ENCODE measurements around the gene TMPRSS11D. TPM values are rescaled to one million over a fixed set of nuclear protein-coding genes. Genes with fewer than 3 reads are reported as not detected.
A peak's percentile ranks its signal among the peaks of the same experiment; 100 is the strongest.

Gene TMPRSS11D
- total and polyA plus RNA-seq, 2 of the 8 experiments (the other 6 are each of a cell fraction or from before 2014, with no cell fraction given) = not detected

DNA sequence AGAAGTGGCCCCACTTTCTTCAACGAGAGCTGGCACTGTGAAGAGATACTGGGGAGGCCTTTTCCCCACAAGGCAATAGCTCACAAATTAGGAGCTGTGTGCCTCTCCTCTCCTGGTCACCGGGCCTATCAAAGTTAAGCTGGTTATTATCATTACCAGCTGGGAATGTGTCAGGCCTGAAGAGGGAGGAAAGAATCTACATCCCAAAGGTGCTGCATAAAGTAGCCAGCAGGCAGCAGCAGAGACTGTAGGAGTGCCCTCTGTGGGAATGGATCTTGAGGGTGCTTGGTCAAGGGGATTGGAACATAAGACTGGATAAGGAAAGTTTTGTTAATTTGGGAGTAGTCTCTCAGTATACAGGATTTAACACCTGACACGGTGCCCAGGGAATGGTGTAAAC, 9.1 kb upstream of the TMPRSS11D start:
- no peak overlapping the region for H3K4ac ChIP-seq (replicated peaks; ENCODE audit: insufficient read length, low read depth, low read length)
- no peak for DNase-seq (ENCODE audit: low read depth in 1 of 2, low spot score in 2 of 2)
- no peak overlapping the region for H3K4me3 ChIP-seq (ENCODE audit: extremely low read depth in 1 of 4, insufficient read depth in 2 of 4, low read depth in 3 of 4, low read length in 4 of 4)
- TF ChIP-seq TEAD4 (IDR thresholded peaks at IDR 0.05; ENCODE audit: low read depth, low read length) (peak; percentile 58; the same call in 1 of the 2 replicates), RAD21 (IDR thresholded peaks at IDR 0.05 in 1 of 2, conservative IDR thresholded peaks at IDR 0.05 in 1 of 2; ENCODE audit: low read depth in 2 of 2, low read length in 2 of 2) (peak; percentile 68 to 80), CHD1 (IDR thresholded peaks at IDR 0.05; ENCODE audit: low read depth, low read length) (no peak), SIN3A (conservative IDR thresholded peaks at IDR 0.05 in 1 of 2, IDR thresholded peaks at IDR 0.05 in 1 of 2; ENCODE audit: low read depth in 1 of 2, low read length in 2 of 2) (peak in 1 of 2 experiments; percentile 67; a peak in 1 of 4 replicates)
- TF ChIP-seq, protein P1, sequence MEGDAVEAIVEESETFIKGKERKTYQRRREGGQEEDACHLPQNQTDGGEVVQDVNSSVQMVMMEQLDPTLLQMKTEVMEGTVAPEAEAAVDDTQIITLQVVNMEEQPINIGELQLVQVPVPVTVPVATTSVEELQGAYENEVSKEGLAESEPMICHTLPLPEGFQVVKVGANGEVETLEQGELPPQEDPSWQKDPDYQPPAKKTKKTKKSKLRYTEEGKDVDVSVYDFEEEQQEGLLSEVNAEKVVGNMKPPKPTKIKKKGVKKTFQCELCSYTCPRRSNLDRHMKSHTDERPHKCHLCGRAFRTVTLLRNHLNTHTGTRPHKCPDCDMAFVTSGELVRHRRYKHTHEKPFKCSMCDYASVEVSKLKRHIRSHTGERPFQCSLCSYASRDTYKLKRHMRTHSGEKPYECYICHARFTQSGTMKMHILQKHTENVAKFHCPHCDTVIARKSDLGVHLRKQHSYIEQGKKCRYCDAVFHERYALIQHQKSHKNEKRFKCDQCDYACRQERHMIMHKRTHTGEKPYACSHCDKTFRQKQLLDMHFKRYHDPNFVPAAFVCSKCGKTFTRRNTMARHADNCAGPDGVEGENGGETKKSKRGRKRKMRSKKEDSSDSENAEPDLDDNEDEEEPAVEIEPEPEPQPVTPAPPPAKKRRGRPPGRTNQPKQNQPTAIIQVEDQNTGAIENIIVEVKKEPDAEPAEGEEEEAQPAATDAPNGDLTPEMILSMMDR (IDR thresholded peaks at IDR 0.05; ENCODE audit: control extremely low read depth in 1 of 3, insufficient read depth in 1 of 3, low read depth in 1 of 3, low read length in 3 of 3) = peak; percentile 38 to 66 (median 64)
- H3K79me2 ChIP-seq (ENCODE audit: control insufficient read depth in 1 of 2, insufficient read depth in 2 of 2, low read length in 2 of 2) = no peaks in the 10 kb centered on the region
- no peak overlapping the region for H3K9ac ChIP-seq (replicated peaks in 1 of 4; ENCODE audit: extremely low read depth in 1 of 4, low read depth in 3 of 4, low read length in 3 of 4)
- peaks cover 0 to 1% (median 0%) of the 10 kb centered on the region in 4 experiments; a peak in 1 of 7 replicates for H3K27me3 ChIP-seq (replicated peaks in 1 of 4; ENCODE audit: control insufficient read depth in 3 of 4, extremely low read depth in 1 of 4, insufficient read depth in 3 of 4, low read length in 3 of 4)
- H2BK120ac ChIP-seq (replicated peaks; ENCODE audit: low read depth, low read length) = no peak overlapping the region
- no peak overlapping the region for H3K14ac ChIP-seq (ENCODE audit: insufficient read length)
- H3K23ac ChIP-seq (ENCODE audit: insufficient read length) = no peak overlapping the region
- H2AK5ac ChIP-seq (ENCODE audit: low read depth, low read length) = no peak overlapping the region
- H3K9me3 ChIP-seq (ENCODE audit: insufficient read depth in 2 of 2, low read depth in 1 of 2, low read length in 1 of 2) = peaks cover 0 to 7% of the 10 kb centered on the region in 2 experiments; a peak in 1 of 4 replicates
- WGBS, 2 experiments (ENCODE audit: extremely low coverage in 1 of 2, insufficient coverage in 1 of 2, insufficient read length in 1 of 2, insufficient replicate concordance in 2 of 2, low coverage in 1 of 2, low lambda C conversion rate in 2 of 2, missing lambda C conversion rate in 1 of 2) = 73% methylated on average over 3 of the region's 3 CpGs; no CpG with 5 or more reads in 1 of the 2 experiments
- H2BK12ac ChIP-seq (ENCODE audit: low read depth, low read length) = no peak overlapping the region
- no peak overlapping the region for H4K91ac ChIP-seq (replicated peaks; ENCODE audit: insufficient read length, low read length)
- no peaks in the 10 kb centered on the region for H3K23me2 ChIP-seq (ENCODE audit: low read depth, low read length)
- ChIA-PET POLR2A (ENCODE audit: partially characterized antibody) (no interaction called here), CTCF (ENCODE audit: partially characterized antibody) (interaction anchor here (0.6 to 1.9 kb wide), 10 partner anchors 8 to 343 kb away, joined by 3 to 6 read pairs (median 4); no protein-coding TSS in a partner anchor)
- H2BK5ac ChIP-seq (ENCODE audit: low read depth, low read length) = no peak overlapping the region
- H2BK20ac ChIP-seq (ENCODE audit: low read length) = no peak overlapping the region
- H2AFZ ChIP-seq (ENCODE audit: low read length) = no peak overlapping the region
- H3K36me3 ChIP-seq (ENCODE audit: control insufficient read depth in 2 of 4, insufficient read depth in 4 of 4, low read length in 3 of 4) = no peaks in the 10 kb centered on the region
- H3K4me2 ChIP-seq (ENCODE audit: insufficient read depth in 1 of 2, low read depth in 2 of 2, low read length in 2 of 2) = no peak overlapping the region
- no peak overlapping the region for H4K5ac ChIP-seq (ENCODE audit: insufficient read length, low read depth, low read length)
- H3K56ac ChIP-seq (replicated peaks; ENCODE audit: insufficient read length, low read depth, low read length) = no peak overlapping the region
- H3K27ac ChIP-seq (ENCODE audit: low read depth, low read length) = no peak overlapping the region
- H3K79me1 ChIP-seq (ENCODE audit: low read depth, low read length) = no peaks in the 10 kb centered on the region
- no peak overlapping the region for H4K8ac ChIP-seq (ENCODE audit: extremely low read depth, insufficient read depth, low read length)
- FAIRE-seq = peak; percentile 13
- no peaks in the 10 kb centered on the region; a peak in 1 of 7 replicates for H3K4me1 ChIP-seq (replicated peaks in 1 of 4; ENCODE audit: control insufficient read depth in 3 of 4, insufficient read depth in 4 of 4, low read length in 3 of 4)
- H4K20me1 ChIP-seq (replicated peaks in 1 of 2; ENCODE audit: control insufficient read depth in 1 of 2, insufficient read depth in 2 of 2, low read length in 2 of 2) = no peaks in the 10 kb centered on the region
- H3K18ac ChIP-seq (ENCODE audit: extremely low read depth, low read length) = no peak overlapping the region
- H2BK15ac ChIP-seq (ENCODE audit: low read length) = no peak overlapping the region
